HepG2 (cell line): ENCODE data around the gene CCL17. TPM values are rescaled to one million over a fixed set of nuclear protein-coding genes. Genes with fewer than 3 reads are reported as not detected.

ENCODE experiments used
- NFKBIZ ChIP-seq: IDR thresholded peaks from 2 replicates; pipeline ENCODE4 v1.6.1; 2018; ENCODE audit warnings: missing genetic modification reagents, missing compliant biosample characterization
- PPARG ChIP-seq: conservative IDR thresholded peaks from 2 replicates; pipeline ENCODE4 v1.6.1; 2016; ENCODE audit warnings: missing biosample characterization, missing genetic modification reagents
- polyA plus RNA-seq, 8 experiments: library from polyadenylated mRNA; depleted of rRNA in 3 of 8; stranded (reverse) in 7 of 8; unstranded in 1 of 8; fragments of >200 nt; fragmentation: Illumina TruSeq in 4 of 8; extraction: Trizol in 4 of 8; gene quantifications; 2 replicates each; pipeline versions ENCODE4 v1.2.1 to v1.2.3, GENCODE V29; 2011 to 2016; ENCODE audit warnings: low read depth in 4 of 8, missing spikeins in 1 of 8, mixed read lengths in 1 of 8; ENCODE audit not compliant: insufficient read depth in 1 of 8
- total RNA-seq, 5 experiments: library from RNA; depleted of rRNA; stranded (reverse); fragments of >200 nt; fragmentation: Illumina TruSeq; extraction: Trizol; gene quantifications; 2 replicates each; pipeline ENCODE4 v1.2.3, GENCODE V29; 2016; ENCODE audit warnings: low read depth in 1 of 5
- TF ChIP-seq, protein P1 (sequence below): sonication (generic); formaldehyde crosslinking; IDR thresholded peaks from one replicate; pipeline ENCODE4 v1.5.1; 2020; ENCODE audit warnings: mild to moderate bottlenecking, missing genetic modification reagents; ENCODE audit errors: not compliant biosample characterization
- TF ChIP-seq, protein P2 (sequence below): sonication (generic); formaldehyde crosslinking; IDR thresholded peaks from 2 replicates; pipeline ENCODE4 v1.4.0; 2020; ENCODE audit warnings: missing genetic modification reagents, borderline replicate concordance
- TF ChIP-seq, protein P3 (sequence below): sonication (generic); formaldehyde crosslinking; IDR thresholded peaks from 2 replicates; pipeline ENCODE4 v1.5.0; 2020; ENCODE audit warnings: mild to moderate bottlenecking, missing genetic modification reagents, moderate library complexity

The CCL17 gene
- total and polyA plus RNA-seq, 2 of the 13 experiments (the other 11 are each of a cell fraction or from before 2014, with no cell fraction given) = not detected

DNA sequence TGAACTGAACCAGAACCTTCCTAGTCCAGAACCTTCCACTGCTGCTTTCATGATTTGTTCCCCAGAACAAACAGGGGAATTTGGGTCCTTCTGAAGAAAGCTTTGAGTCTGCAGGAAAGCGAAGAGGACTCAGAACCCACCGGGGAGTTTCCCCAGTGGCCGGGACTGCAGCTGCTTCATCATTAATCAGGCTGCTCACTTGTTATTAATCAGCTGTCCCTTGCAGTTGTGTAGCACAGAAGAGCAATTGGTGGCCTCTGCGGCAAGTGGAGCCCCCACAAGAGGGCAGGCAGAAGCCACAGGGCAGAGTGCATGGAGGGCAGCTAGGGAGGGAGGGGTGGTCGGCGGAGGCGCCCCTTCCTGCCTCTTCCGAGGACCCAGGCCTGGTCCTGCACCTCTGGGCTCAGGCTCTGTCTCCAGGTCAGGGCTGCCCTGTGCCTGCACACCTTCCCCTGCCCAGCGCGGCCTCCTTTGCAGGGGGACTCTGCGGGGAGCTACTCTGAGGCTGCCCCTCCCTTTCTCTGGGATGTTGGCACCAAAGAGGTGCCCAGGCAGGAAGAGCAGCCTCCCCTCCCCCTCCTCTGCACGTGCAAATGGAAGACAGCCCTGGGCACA is 6.9 kb downstream of the CCL17 start (continued):
- TF ChIP-seq, protein P1, sequence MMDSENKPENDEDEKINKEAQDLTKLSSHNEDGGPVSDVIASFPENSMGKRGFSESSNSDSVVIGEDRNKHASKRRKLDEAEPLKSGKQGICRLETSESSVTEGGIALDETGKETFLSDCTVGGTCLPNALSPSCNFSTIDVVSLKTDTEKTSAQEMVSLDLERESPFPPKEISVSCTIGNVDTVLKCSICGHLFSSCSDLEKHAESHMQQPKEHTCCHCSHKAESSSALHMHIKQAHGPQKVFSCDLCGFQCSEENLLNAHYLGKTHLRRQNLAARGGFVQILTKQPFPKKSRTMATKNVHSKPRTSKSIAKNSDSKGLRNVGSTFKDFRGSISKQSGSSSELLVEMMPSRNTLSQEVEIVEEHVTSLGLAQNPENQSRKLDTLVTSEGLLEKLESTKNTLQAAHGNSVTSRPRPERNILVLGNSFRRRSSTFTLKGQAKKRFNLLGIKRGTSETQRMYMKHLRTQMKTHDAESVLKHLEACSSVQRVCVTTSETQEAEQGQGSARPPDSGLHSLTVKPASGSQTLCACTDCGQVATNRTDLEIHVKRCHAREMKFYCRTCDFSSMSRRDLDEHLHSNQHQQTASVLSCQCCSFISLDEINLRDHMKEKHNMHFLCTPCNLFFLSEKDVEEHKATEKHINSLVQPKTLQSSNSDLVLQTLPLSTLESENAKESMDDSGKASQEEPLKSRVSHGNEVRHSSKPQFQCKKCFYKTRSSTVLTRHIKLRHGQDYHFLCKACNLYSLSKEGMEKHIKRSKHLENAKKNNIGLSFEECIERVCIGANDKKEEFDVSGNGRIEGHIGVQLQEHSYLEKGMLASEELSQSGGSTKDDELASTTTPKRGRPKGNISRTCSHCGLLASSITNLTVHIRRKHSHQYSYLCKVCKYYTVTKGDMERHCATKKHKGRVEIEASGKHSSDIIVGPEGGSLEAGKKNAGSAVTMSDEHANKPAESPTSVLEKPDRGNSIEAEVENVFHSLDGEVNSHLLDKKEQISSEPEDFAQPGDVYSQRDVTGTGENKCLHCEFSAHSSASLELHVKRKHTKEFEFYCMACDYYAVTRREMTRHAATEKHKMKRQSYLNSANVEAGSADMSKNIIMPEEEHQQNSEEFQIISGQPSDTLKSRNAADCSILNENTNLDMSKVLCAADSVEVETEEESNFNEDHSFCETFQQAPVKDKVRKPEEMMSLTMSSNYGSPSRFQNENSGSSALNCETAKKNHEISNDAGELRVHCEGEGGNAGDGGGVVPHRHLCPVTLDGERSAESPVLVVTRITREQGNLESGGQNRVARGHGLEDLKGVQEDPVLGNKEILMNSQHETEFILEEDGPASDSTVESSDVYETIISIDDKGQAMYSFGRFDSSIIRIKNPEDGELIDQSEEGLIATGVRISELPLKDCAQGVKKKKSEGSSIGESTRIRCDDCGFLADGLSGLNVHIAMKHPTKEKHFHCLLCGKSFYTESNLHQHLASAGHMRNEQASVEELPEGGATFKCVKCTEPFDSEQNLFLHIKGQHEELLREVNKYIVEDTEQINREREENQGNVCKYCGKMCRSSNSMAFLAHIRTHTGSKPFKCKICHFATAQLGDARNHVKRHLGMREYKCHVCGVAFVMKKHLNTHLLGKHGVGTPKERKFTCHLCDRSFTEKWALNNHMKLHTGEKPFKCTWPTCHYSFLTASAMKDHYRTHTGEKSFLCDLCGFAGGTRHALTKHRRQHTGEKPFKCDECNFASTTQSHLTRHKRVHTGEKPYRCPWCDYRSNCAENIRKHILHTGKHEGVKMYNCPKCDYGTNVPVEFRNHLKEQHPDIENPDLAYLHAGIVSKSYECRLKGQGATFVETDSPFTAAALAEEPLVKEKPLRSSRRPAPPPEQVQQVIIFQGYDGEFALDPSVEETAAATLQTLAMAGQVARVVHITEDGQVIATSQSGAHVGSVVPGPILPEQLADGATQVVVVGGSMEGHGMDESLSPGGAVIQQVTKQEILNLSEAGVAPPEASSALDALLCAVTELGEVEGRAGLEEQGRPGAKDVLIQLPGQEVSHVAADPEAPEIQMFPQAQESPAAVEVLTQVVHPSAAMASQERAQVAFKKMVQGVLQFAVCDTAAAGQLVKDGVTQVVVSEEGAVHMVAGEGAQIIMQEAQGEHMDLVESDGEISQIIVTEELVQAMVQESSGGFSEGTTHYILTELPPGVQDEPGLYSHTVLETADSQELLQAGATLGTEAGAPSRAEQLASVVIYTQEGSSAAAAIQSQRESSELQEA = no peak
- TF ChIP-seq NFKBIZ (CRISPR knock-in tag) = no peak
- TF ChIP-seq PPARG (CRISPR knock-in tag) = no peak
- TF ChIP-seq, protein P2, sequence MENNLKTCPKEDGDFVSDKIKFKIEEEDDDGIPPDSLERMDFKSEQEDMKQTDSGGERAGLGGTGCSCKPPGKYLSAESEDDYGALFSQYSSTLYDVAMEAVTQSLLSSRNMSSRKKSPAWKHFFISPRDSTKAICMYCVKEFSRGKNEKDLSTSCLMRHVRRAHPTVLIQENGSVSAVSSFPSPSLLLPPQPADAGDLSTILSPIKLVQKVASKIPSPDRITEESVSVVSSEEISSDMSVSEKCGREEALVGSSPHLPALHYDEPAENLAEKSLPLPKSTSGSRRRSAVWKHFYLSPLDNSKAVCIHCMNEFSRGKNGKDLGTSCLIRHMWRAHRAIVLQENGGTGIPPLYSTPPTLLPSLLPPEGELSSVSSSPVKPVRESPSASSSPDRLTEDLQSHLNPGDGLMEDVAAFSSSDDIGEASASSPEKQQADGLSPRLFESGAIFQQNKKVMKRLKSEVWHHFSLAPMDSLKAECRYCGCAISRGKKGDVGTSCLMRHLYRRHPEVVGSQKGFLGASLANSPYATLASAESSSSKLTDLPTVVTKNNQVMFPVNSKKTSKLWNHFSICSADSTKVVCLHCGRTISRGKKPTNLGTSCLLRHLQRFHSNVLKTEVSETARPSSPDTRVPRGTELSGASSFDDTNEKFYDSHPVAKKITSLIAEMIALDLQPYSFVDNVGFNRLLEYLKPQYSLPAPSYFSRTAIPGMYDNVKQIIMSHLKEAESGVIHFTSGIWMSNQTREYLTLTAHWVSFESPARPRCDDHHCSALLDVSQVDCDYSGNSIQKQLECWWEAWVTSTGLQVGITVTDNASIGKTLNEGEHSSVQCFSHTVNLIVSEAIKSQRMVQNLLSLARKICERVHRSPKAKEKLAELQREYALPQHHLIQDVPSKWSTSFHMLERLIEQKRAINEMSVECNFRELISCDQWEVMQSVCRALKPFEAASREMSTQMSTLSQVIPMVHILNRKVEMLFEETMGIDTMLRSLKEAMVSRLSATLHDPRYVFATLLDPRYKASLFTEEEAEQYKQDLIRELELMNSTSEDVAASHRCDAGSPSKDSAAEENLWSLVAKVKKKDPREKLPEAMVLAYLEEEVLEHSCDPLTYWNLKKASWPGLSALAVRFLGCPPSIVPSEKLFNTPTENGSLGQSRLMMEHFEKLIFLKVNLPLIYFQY = no peak
- TF ChIP-seq, protein P3, sequence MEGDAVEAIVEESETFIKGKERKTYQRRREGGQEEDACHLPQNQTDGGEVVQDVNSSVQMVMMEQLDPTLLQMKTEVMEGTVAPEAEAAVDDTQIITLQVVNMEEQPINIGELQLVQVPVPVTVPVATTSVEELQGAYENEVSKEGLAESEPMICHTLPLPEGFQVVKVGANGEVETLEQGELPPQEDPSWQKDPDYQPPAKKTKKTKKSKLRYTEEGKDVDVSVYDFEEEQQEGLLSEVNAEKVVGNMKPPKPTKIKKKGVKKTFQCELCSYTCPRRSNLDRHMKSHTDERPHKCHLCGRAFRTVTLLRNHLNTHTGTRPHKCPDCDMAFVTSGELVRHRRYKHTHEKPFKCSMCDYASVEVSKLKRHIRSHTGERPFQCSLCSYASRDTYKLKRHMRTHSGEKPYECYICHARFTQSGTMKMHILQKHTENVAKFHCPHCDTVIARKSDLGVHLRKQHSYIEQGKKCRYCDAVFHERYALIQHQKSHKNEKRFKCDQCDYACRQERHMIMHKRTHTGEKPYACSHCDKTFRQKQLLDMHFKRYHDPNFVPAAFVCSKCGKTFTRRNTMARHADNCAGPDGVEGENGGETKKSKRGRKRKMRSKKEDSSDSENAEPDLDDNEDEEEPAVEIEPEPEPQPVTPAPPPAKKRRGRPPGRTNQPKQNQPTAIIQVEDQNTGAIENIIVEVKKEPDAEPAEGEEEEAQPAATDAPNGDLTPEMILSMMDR (CRISPR knock-in tag) = 0 out of 2 replicates have a peak, but pooled peaks have one; percentile 27
- TF ChIP-seq, all 625 proteins: peak for 1
